ENCODE results near the gene CCL8. TPM values are rescaled to one million over a fixed set of nuclear protein-coding genes. Genes with fewer than 3 reads are reported as not detected.

Gene CCL8
- total and polyA plus RNA-seq, 10 of the 15 experiments (the other 5 are each of a cell fraction or from before 2014, with no cell fraction given), result not detected

DNA sequence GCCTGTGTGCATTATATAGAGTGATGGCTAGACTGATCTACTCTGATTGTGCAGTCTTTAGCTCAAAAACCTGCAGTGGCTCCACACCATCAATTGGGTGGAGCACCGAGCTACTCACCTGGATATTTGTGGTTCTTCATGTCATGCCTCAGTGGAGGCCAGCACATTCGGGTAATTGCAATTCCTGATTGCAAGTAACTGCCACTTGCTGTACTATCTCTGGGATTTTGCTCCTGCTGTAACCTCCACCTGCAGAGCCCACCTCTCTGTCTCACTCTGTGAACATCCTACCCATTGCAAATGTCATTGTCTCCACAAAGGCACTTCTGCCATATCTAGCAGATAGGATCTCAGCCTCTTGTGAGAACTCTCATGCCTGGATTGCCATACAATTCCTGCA lies 45.5 kb downstream of the CCL8 start:
- H3K4me1 ChIP-seq (ENCODE audit: control insufficient read depth, insufficient read depth, low read length), result peaks cover 3% of the 10 kb centered on the region; the same call in 1 of the 2 replicates
- no TSS peak for BruUV-seq (replicated peaks)
- H3K4me2 ChIP-seq (ENCODE audit: control insufficient read depth, insufficient read depth), result no peak overlapping the region
- no peaks in the 10 kb centered on the region for H4K20me1 ChIP-seq (ENCODE audit: control insufficient read depth, insufficient read depth)
- no peak overlapping the region for H2AFZ ChIP-seq (ENCODE audit: control insufficient read depth, low read depth, low read length)
- intact Hi-C loops (cut with micrococcal nuclease; ENCODE audit: unreplicated experiment) (no loop called here), in situ Hi-C loops (cut with MboI) (loop anchor here (5.0 kb wide), 1 partner anchor 162 kb away; no protein-coding TSS in a partner anchor)
- CTCF ChIA-PET, result interaction anchor here (0.6 to 8.8 kb wide), 6 partner anchors 9 to 1461 kb away, joined by 3 to 264 read pairs (median 5); partner anchors contain the start of gene CCL13
- no peak overlapping the region for H3K9ac ChIP-seq (ENCODE audit: control insufficient read depth, insufficient read depth, low read length)
- SMC1A ChIA-PET (ENCODE audit: uncharacterized antibody, unreplicated experiment), result interaction anchor here (1.0 to 2.1 kb wide), 5 partner anchors 10 to 23 kb away, joined by 3 to 6 read pairs (median 4); no protein-coding TSS in a partner anchor
- FAIRE-seq (no peak), DNase-seq (ENCODE audit: low read depth, low spot score) (no peak), ATAC-seq (0 out of 3 replicates have a peak, but pooled peaks have one; percentile 9)
- H3K27me3 ChIP-seq (replicated peaks in 1 of 2; ENCODE audit: control insufficient read depth in 2 of 2, insufficient read depth in 2 of 2, low read length in 1 of 2), result peaks cover 2 to 18% of the 10 kb centered on the region in 2 experiments
- no peaks in the 10 kb centered on the region for H3K36me3 ChIP-seq (ENCODE audit: control insufficient read depth in 2 of 2, insufficient read depth in 2 of 2, low read length in 1 of 2)
- no peaks in the 10 kb centered on the region for H3K9me3 ChIP-seq (replicated peaks; ENCODE audit: control insufficient read depth, insufficient read depth, low read length)
- POLR2A ChIA-PET, result no interaction called here
- no peaks in the 10 kb centered on the region for H3K79me2 ChIP-seq (ENCODE audit: control insufficient read depth, insufficient read depth, low read length)
- 5% methylated on average over 2 of the region's 2 CpGs for WGBS (ENCODE audit: insufficient coverage, insufficient replicate concordance, low lambda C conversion rate, missing lambda C conversion rate)
- RAD21 ChIA-PET (ENCODE audit: unreplicated experiment), result interaction anchor here (1.2 to 6.0 kb wide), 2 partner anchors 18 to 161 kb away, joined by 3 to 83 read pairs; no protein-coding TSS in a partner anchor
- H3K4me3 ChIP-seq, result no peak overlapping the region
- no peak overlapping the region for H3K27ac ChIP-seq (ENCODE audit: control insufficient read depth, insufficient read depth)
- TF ChIP-seq SIX5 (IDR thresholded peaks at IDR 0.05; ENCODE audit: low read depth, low read length, severe bottlenecking), result no peak
- no peak for TF ChIP-seq STAT3 (IDR thresholded peaks at IDR 0.05; ENCODE audit: low read depth, low read length)
- TF ChIP-seq SUZ12 (IDR thresholded peaks at IDR 0.05; ENCODE audit: unreplicated experiment), result no peak
- TF ChIP-seq TCF7 (IDR thresholded peaks at IDR 0.05; ENCODE audit: borderline replicate concordance), result no peak
- TF ChIP-seq KAT2A (conservative IDR thresholded peaks at IDR 0.05; ENCODE audit: control insufficient read depth, low read depth, low read length), result no peak
- TF ChIP-seq RAD51 (IDR thresholded peaks at IDR 0.05), result no peak
- no peak for TF ChIP-seq BHLHE40 (IDR thresholded peaks at IDR 0.05; ENCODE audit: borderline replicate concordance in 1 of 2, low read depth in 2 of 2, low read length in 1 of 2)
- TF ChIP-seq MYB (IDR thresholded peaks at IDR 0.05; ENCODE audit: borderline replicate concordance, low read depth, low read length), result no peak
- no peak for TF ChIP-seq MEF2A (IDR thresholded peaks at IDR 0.05; ENCODE audit: insufficient read depth, low read depth, low read length)
- TF ChIP-seq, protein P1, sequence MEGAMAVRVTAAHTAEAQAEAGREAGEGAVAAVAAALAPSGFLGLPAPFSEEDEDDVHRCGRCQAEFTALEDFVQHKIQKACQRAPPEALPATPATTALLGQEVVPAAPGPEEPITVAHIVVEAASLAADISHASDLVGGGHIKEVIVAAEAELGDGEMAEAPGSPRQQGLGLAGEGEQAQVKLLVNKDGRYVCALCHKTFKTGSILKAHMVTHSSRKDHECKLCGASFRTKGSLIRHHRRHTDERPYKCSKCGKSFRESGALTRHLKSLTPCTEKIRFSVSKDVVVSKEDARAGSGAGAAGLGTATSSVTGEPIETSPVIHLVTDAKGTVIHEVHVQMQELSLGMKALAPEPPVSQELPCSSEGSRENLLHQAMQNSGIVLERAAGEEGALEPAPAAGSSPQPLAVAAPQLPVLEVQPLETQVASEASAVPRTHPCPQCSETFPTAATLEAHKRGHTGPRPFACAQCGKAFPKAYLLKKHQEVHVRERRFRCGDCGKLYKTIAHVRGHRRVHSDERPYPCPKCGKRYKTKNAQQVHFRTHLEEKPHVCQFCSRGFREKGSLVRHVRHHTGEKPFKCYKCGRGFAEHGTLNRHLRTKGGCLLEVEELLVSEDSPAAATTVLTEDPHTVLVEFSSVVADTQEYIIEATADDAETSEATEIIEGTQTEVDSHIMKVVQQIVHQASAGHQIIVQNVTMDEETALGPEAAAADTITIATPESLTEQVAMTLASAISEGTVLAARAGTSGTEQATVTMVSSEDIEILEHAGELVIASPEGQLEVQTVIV (IDR thresholded peaks at IDR 0.05; ENCODE audit: borderline replicate concordance, partially characterized antibody), result no peak
- TF ChIP-seq, protein P2, sequence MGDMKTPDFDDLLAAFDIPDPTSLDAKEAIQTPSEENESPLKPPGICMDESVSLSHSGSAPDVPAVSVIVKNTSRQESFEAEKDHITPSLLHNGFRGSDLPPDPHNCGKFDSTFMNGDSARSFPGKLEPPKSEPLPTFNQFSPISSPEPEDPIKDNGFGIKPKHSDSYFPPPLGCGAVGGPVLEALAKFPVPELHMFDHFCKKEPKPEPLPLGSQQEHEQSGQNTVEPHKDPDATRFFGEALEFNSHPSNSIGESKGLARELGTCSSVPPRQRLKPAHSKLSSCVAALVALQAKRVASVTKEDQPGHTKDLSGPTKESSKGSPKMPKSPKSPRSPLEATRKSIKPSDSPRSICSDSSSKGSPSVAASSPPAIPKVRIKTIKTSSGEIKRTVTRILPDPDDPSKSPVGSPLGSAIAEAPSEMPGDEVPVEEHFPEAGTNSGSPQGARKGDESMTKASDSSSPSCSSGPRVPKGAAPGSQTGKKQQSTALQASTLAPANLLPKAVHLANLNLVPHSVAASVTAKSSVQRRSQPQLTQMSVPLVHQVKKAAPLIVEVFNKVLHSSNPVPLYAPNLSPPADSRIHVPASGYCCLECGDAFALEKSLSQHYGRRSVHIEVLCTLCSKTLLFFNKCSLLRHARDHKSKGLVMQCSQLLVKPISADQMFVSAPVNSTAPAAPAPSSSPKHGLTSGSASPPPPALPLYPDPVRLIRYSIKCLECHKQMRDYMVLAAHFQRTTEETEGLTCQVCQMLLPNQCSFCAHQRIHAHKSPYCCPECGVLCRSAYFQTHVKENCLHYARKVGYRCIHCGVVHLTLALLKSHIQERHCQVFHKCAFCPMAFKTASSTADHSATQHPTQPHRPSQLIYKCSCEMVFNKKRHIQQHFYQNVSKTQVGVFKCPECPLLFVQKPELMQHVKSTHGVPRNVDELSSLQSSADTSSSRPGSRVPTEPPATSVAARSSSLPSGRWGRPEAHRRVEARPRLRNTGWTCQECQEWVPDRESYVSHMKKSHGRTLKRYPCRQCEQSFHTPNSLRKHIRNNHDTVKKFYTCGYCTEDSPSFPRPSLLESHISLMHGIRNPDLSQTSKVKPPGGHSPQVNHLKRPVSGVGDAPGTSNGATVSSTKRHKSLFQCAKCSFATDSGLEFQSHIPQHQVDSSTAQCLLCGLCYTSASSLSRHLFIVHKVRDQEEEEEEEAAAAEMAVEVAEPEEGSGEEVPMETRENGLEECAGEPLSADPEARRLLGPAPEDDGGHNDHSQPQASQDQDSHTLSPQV (IDR thresholded peaks at IDR 0.05), result no peak
- no peak for TF ChIP-seq NRF1 (conservative IDR thresholded peaks at IDR 0.05; ENCODE audit: low read depth, low read length)
- TF ChIP-seq, protein P3, sequence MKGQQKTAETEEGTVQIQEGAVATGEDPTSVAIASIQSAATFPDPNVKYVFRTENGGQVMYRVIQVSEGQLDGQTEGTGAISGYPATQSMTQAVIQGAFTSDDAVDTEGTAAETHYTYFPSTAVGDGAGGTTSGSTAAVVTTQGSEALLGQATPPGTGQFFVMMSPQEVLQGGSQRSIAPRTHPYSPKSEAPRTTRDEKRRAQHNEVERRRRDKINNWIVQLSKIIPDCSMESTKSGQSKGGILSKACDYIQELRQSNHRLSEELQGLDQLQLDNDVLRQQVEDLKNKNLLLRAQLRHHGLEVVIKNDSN (IDR thresholded peaks at IDR 0.05; ENCODE audit: borderline replicate concordance, extremely low read length, insufficient read depth, low read depth, low read length), result no peak
